ENCODE data around the gene SDHC. TPM values are rescaled to one million over a fixed set of nuclear protein-coding genes. Genes with fewer than 3 reads are reported as not detected.
"Not testable (repeated sequence)": the region's sequence is repeated elsewhere in the genome, so short reads cannot be mapped to it uniquely, and the experiment has no call there.

The SDHC gene
- total RNA-seq, 1 donor from 2014 or later: 28.4 TPM

GRCh38 chr1:161388639-161389038 is 74.5 kb downstream of the SDHC start:
- no peak for DNase-seq

GRCh38 chr1:161389158-161389557 is 75.0 kb downstream of the SDHC start:
- DNase-seq: not testable (repeated sequence)

DNA sequence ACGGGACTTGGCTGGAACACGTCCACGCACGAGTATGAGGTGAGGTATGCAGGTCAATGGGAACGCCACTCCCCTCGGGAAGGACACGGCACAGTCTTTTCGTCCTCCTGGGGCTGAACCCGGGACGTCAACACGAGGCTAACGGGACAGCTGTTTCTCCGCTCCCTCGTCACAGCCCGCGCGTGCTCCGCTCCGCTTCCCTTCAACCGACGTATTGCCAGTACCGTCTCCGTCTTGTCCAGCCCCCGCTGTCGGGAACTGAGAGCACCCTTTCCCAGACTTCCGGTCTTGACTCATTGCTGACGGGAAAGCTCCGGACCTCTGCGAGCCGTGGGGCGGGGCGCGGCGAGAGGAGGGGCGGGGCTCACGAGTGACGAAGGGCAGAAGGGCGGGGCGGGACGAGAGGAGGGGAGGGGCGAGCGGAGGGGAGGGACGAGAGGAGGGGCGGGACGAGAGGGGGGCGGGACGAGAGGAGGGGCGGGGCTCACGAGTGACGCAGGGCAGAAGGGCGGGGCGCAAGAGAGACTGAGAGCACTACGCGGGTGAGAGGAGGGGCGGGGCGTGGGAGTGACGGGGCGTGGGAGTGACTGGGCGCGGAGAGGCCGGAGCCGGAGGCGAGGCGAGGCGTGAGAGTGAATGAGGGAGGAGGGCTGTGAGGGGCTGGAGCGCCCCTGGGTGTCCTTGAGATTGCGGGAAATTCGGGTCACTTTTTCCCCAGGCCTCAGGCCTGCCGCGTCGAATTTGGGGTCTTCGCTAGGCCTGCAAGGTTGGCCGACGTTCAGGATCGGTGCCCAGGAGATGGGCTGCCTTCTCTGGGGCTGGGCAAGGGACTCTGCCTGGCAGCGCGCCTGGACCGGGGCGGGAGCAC is 75.7 kb downstream of the SDHC start:
- peak; percentile 97 for DNase-seq

DNA sequence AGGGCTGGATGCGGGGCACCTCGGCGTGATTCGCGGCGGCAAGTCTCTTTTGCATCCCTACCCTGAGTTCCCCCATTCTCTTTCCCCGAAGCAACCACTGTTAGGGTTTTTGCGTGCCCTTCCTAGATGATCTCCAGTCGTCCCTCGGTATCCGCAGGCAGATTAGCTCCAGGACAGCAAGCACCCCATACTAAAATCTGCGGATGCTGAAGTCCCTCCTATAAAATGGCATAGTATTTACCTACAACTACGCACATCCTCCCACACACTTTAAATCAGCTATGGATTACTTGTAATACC is 76.3 kb downstream of the SDHC start:
- peak; percentile 42 for DNase-seq

DNA sequence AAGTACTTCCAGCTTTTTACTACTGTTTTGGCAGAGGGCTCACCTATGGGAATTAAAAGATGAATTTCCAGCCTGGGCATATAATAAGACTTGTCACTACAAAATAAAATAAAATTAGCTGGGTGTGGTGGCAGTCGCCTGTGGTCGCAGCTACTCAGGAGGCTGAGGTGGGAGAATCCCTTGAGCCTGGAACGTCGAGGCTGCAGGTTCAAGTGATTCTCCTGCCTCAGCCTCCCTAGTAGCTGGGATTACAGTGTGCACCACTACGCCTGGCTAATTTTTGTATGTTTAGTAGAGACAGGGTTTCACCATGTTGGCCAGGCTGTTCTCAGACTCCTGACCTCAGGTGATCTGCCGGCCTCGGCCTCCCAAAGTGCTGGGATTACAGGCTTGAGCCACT is 77.0 kb downstream of the SDHC start:
- DNase-seq: not testable (repeated sequence)

GRCh38 chr1:161391611-161392010 is 77.4 kb downstream of the SDHC start:
- no peak for DNase-seq

DNA sequence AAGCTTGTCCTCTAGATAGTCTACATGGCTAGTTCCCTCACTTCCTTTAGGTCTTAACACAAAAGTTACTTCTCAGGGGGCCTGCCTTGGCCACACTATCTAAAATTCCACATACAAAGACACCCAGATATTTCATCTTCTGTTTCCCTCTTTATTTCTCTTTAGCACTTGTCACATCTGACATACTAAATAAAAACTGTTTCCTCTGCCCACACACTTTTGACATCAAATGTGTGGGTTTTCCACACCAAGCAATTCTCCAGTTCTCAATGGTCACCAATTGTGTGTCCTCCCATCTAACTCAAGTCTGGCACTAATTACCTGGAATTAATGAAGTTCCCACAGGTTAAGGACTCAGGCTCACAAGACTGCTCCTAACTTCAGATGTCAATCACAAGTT is 79.0 kb downstream of the SDHC start:
- no peak for DNase-seq

- not testable (repeated sequence) for DNase-seq
Measured at GRCh38 chr1:161397038-161397437, 82.9 kb downstream of the SDHC start.

GRCh38 chr1:161398900-161399256 is 84.7 kb downstream of the SDHC start:
- DNase-seq: peak; percentile 85

GRCh38 chr1:161399257-161399998 is 85.2 kb downstream of the SDHC start:
- peak; percentile 89 for DNase-seq

- no peak for DNase-seq
Measured at GRCh38 chr1:161402446-161402845, 88.3 kb downstream of the SDHC start.

GRCh38 chr1:161404051-161404597 is 89.9 kb downstream of the SDHC start:
- no peak for DNase-seq

- DNase-seq: not testable (repeated sequence)
Measured at GRCh38 chr1:161406551-161406950, 92.4 kb downstream of the SDHC start.

DNA sequence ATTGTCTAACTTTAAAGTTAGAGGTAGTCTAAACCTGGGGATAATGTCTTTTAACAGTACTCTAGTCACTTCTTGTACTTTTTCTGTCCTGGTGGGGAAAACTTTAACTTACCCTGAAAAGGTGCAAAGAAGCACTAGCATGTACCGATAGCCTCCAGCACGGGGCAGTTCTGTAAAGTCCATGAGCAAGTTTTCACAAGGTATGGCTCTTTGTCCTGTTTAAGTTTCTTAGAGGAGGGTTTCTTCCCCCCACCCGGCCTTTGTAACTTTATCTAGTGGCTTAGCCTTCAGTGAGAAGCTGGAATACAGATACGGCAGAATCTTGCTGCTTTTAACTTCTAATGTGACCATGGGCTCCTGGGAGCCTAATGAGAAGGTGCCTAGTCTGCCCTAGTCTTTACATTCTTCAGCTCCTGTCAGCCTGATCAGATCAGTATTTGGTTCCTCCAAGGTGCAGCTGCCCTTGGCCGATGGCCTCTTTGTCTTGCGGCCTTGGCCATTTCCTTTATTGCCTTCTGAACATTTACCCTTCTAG is 93.3 kb downstream of the SDHC start:
- no peak for DNase-seq

DNA sequence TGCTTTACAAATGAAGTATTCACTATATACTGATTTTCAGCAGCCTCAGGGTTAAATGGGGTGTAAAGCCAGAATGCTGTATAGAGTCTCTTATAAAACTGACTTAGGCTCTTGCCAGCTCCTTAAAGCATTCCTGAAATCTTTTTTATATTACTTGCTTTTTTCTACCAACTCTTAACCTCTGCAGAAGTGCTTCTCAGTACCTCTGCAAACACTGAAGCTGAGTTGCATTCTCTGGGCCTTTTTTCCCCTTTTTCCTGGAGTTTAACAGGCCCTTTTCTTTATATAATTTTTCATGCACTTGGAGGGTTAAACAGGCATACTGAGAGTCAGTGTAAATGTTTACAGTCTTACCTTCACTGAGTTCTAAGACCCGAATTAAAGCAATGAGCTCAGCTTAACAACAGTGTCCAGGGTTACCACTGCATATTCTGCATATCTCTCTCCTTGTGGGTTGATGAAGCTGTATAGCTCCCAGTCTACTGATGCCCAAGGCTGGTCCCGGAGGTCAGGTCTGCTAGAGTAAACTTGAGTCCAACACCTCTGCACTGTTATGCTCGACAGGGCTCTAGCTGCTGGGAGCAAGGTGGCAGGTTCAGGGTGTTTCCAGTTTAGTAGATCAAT is 94.4 kb downstream of the SDHC start:
- DNase-seq: no peak

GRCh38 chr1:161409848-161410635 is 95.9 kb downstream of the SDHC start:
- DNase-seq: not testable (repeated sequence)

GRCh38 chr1:161410636-161410970 is 96.4 kb downstream of the SDHC start:
- not testable (repeated sequence) for DNase-seq

Small RNA genes within 50 kb of the gene (small RNA-seq; reads per million reads assigned to genes)
- gene AL592295.2 (ENCODE audit: low replicate concordance) (not detected), gene RNU6-481P (ENCODE audit: low replicate concordance) (not detected)

Other genes starting within 250 kb of the SDHC start
- gene ARHGAP30, start 244.5 kb upstream of the SDHC start, total RNA-seq: 7.9 TPM
- gene NECTIN4, start 224.8 kb upstream of the SDHC start, total RNA-seq: 49.6 TPM
- gene KLHDC9, start 216.0 kb upstream of the SDHC start, total RNA-seq: not detected
- 25.4 TPM for gene PFDN2, start 196.3 kb upstream of the SDHC start, total RNA-seq
- gene NIT1, start 196.3 kb upstream of the SDHC start, total RNA-seq: 19.3 TPM
- 18.7 TPM for gene DEDD, start 181.7 kb upstream of the SDHC start, total RNA-seq
- gene UFC1, start 160.4 kb upstream of the SDHC start, total RNA-seq: 74.5 TPM
- gene USP21, start 154.9 kb upstream of the SDHC start, total RNA-seq: 8.4 TPM
- gene PPOX, start 148.0 kb upstream of the SDHC start, total RNA-seq: 16.7 TPM
- gene B4GALT3, start 136.9 kb upstream of the SDHC start, total RNA-seq: 15.6 TPM
- gene ADAMTS4, start 115.3 kb upstream of the SDHC start, total RNA-seq: 6.8 TPM
- 103 TPM for gene NDUFS2, start 112.0 kb upstream of the SDHC start, total RNA-seq
- gene FCER1G, start 99.1 kb upstream of the SDHC start, total RNA-seq: 12.4 TPM
- gene APOA2, start 90.8 kb upstream of the SDHC start, total RNA-seq: not detected
- 5.6 TPM for gene TOMM40L, start 88.3 kb upstream of the SDHC start, total RNA-seq
- not detected for gene NR1I3, start 76.2 kb upstream of the SDHC start, total RNA-seq
- gene PCP4L1, start 55.6 kb upstream of the SDHC start, total RNA-seq: 1.8 TPM
- gene MPZ, start 4.4 kb upstream of the SDHC start, total RNA-seq: 26.5 TPM
- not detected for gene CFAP126, start 53.5 kb downstream of the SDHC start, total RNA-seq
- gene FCGR2A, start 191.1 kb downstream of the SDHC start, total RNA-seq: 26.2 TPM
- gene HSPA6, start 210.2 kb downstream of the SDHC start, total RNA-seq: 8.2 TPM
- 5.0 TPM for gene FCGR3A, start 235.4 kb downstream of the SDHC start, total RNA-seq